GM12865 (cell line): Measurements from ENCODE around the gene ARHGAP12.
"Not testable (repeated sequence)": the region's sequence is repeated elsewhere in the genome, so short reads cannot be mapped to it uniquely, and the experiment has no call there.

Experiments
- DNase-seq: peaks from one replicate; pipeline ENCODE4 v3.0.0; 2010; ENCODE audit warnings: low read depth
- H3K4me3 ChIP-seq: 2 replicates; pipeline ENCODE4 v1.5.1; 2011; ENCODE audit warnings: mild to moderate bottlenecking, low read depth, low read length, control low read depth
- CTCF ChIP-seq: IDR thresholded peaks from 2 replicates; pipeline ENCODE4 v1.5.1; 2011; ENCODE audit warnings: low read length, control low read depth, low read depth, inconsistent platforms; ENCODE audit not compliant: insufficient read depth; ENCODE audit errors: missing control alignments

ARHGAP12 gene

DNA sequence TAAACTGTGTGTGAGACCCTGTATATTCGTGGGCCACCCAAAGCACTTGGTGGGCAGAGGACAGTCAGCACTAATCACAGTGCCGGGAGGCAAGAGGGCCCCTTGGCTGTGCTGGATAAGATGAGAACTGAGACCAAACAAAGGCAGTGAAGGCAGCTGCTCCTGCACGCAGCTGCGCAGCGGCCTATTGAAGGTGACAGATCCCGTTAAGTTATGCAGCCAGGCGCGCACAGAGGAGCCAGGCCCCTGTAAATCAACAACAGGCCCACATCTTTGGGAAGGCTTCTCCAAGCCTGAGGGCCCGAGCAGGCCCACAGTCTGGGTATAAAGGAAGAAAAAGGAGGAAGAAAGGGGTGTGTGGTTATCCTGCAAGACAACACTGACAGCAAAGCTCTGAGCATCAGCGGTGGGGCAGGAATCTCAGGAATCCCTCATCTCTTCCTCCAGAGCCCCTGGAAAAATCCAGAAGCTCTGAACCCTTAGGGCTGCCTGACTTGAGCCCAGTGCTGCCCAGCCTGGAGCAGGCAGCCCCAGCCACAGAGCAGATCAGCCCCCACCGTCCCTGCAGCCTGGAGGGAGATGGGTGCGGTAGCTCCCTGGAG, 154.2 kb downstream of the ARHGAP12 start:
- DNase-seq, result no peak
- TF ChIP-seq CTCF, result no peak
- no peak overlapping the region for H3K4me3 ChIP-seq

GRCh38 chr10:31773749-31774298, 154.8 kb downstream of the ARHGAP12 start:
- DNase-seq, result no peak
- no peak overlapping the region for H3K4me3 ChIP-seq
- TF ChIP-seq CTCF, result no peak

DNA sequence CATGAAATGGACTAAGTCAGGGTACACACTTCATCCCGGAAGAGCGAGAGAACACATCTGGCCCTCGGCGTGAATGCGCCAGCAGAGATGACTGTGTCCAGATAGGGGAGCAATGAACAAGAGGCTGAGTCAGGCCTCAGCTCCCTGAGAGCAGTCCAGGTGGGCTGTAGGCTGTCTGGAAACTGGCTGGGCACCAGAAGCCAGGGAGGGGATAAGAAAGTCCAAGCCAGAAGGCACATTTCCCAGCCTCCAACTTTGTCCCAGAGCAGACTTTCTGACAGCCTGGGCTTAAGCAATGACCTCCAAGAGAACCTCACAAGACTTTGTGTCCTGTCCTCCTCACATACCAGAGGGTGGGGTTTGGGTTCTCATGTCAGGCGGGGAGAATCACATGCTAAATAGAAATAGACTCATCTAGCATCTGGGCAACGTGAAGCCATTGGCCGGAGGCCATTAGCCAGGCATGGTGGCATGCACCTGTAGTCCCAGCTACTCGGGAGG, 157.2 kb downstream of the ARHGAP12 start:
- DNase-seq, result no peak
- TF ChIP-seq CTCF, result no peak
- H3K4me3 ChIP-seq, result no peak overlapping the region

- DNase-seq, result peak; percentile 67
- H3K4me3 ChIP-seq, result no peak overlapping the region
Observed at GRCh38 chr10:31770307-31770902, 158.2 kb downstream of the ARHGAP12 start.

DNA sequence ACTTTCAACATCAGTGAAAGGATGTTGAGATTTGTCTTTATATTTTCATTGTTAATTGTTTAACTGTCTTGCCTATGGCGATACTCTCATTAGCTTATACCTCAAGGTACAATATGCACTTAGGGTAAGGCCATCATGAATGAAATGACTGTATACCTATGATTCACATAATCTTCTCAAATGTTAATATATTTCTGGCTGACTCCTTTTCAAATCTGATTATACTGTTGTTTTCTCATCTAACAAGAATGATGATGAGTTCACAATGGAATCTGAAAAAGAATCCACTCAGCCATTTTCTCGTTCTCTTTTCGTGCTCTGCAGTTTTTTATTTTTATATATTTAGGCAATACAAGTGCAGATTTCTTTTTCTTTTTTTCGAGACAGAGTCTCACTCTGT, 159.1 kb downstream of the ARHGAP12 start:
- no peak overlapping the region for H3K4me3 ChIP-seq
- no peak for DNase-seq
- TF ChIP-seq CTCF, result no peak

More at GRCh38 chr10:31770307-31770902, 158.2 kb downstream of the ARHGAP12 start:
- peak; percentile 82 for TF ChIP-seq CTCF

DNA sequence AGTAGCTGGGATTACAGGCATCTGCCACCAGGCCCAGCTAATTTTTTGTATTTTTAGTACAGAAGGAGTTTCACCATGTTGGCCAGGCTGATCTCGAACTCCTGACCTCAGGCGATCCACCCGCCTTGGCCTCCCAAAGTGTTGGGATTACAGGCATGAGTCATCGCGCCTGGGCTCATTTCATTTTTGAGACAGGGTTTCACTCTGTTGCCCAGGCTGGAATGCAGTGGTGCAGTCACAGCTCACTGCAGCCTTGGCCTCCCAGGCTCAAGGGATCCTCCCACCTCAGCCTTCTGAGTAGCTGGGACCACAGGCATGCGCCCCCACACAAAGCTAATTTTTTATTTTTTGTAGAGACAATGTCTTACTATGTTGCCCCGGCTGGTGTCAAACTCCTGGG, 159.7 kb downstream of the ARHGAP12 start:
- DNase-seq, H3K4me3 ChIP-seq: not testable (repeated sequence)

GRCh38 chr10:31768467-31768866, 160.2 kb downstream of the ARHGAP12 start:
- H3K4me3 ChIP-seq, result no peak overlapping the region
- DNase-seq, result no peak
- TF ChIP-seq CTCF, result no peak
